Measurements from ENCODE around the gene CUBN.
"Not testable (repeated sequence)": the region's sequence is repeated elsewhere in the genome, so short reads cannot be mapped to it uniquely, and the experiment has no call there.

Gene CUBN

DNA sequence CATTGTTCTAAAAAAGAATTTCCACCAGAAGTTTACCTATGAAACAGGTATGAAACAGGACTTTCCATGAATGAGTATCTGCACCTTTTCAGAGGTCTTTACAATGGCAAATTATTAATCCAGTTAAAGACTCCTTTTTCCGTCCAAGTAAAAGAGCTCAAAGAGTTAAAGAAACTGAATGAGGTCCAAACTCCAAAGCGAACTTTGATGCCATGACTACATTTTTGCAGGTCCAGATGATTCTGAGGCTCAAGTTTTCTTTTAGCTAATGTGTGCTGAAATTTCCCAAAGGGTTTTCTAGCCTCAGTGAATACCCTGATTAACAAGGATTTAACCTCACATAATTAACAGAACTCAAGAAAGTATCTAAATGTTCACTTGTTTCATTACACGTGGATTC, 9.8 kb downstream of the CUBN start:
- Histone ChIP-seq H3K36me3 (ENCODE audit: control insufficient read depth in 4 of 4, insufficient read depth in 4 of 4, low read length in 3 of 4) (peaks cover 0 to 3% (median 0%) of the 10 kb centered on the region in 4 experiments), H3K4me1 (ENCODE audit: control extremely low read depth in 1 of 4, control insufficient read depth in 4 of 4, insufficient read depth in 4 of 4, low read length in 3 of 4) (no peaks in the 10 kb centered on the region), H3K9me3 (ENCODE audit: control extremely low read depth in 1 of 5, control insufficient read depth in 4 of 5, insufficient read depth in 2 of 5, low read depth in 1 of 5, low read length in 4 of 5) (no peaks in the 10 kb centered on the region), H3K27me3 (replicated peaks in 2 of 5; ENCODE audit: control insufficient read depth in 4 of 5, insufficient read depth in 5 of 5, low read length in 4 of 5) (no peaks in the 10 kb centered on the region), H3K4me3 (ENCODE audit: control insufficient read depth in 1 of 7, extremely low read depth in 1 of 7, insufficient read depth in 4 of 7, low read depth in 2 of 7, low read length in 6 of 7) (no peak overlapping the region), H3K27ac (ENCODE audit: insufficient read depth in 1 of 2, low read depth in 1 of 2, low read length in 2 of 2, poor library complexity in 1 of 2, severe bottlenecking in 2 of 2) (no peak overlapping the region)
- DNase-seq = no peak
- ChIA-PET CTCF (interaction anchor here (0.6 kb wide), 1 partner anchor 144 kb away, joined by 3 read pairs; no protein-coding TSS in a partner anchor), POLR2A (no interaction called here)
- WGBS (ENCODE audit: insufficient coverage) = 100% methylated on average over 2 of the region's 3 CpGs

DNA sequence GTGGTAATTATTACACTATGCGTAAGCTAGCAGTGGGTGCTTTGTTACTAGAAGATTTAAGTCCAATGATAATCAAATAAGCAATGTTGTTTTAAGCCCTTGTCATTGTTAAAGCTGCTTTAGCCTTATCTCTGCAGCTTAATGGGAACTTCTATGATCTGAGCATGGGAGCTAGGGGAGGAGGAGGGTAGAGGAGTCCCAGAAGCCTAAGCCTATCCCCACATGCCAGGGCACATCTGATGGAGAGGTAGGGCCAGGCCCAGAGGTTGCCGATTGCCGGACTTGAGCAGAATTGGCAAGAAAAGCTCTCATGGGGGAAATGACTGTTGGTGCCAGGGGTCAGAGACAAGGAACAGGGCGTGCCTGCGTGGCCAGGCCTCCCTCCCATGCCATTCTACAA, 13.4 kb downstream of the CUBN start:
- Histone ChIP-seq H3K9me3 (ENCODE audit: control extremely low read depth in 1 of 5, control insufficient read depth in 4 of 5, insufficient read depth in 2 of 5, low read depth in 1 of 5, low read length in 4 of 5) (no peaks in the 10 kb centered on the region), H3K27ac (ENCODE audit: insufficient read depth in 1 of 2, low read depth in 1 of 2, low read length in 2 of 2, poor library complexity in 1 of 2, severe bottlenecking in 2 of 2) (no peak overlapping the region), H3K36me3 (ENCODE audit: control insufficient read depth in 4 of 4, insufficient read depth in 4 of 4, low read length in 3 of 4) (no peaks in the 10 kb centered on the region), H3K4me3 (ENCODE audit: control insufficient read depth in 1 of 7, extremely low read depth in 1 of 7, insufficient read depth in 4 of 7, low read depth in 2 of 7, low read length in 6 of 7) (no peak overlapping the region), H3K27me3 (replicated peaks in 2 of 5; ENCODE audit: control insufficient read depth in 4 of 5, insufficient read depth in 5 of 5, low read length in 4 of 5) (no peaks in the 10 kb centered on the region), H3K4me1 (ENCODE audit: control extremely low read depth in 1 of 4, control insufficient read depth in 4 of 4, insufficient read depth in 4 of 4, low read length in 3 of 4) (no peaks in the 10 kb centered on the region)
- ChIA-PET CTCF (interaction anchor here (1.1 to 1.5 kb wide), 2 partner anchors 12 to 15 kb away, joined by 3 read pairs; no protein-coding TSS in a partner anchor), POLR2A (no interaction called here)
- WGBS (ENCODE audit: insufficient coverage) = 90% methylated on average over 4 of the region's 5 CpGs
- no peak for DNase-seq

DNA sequence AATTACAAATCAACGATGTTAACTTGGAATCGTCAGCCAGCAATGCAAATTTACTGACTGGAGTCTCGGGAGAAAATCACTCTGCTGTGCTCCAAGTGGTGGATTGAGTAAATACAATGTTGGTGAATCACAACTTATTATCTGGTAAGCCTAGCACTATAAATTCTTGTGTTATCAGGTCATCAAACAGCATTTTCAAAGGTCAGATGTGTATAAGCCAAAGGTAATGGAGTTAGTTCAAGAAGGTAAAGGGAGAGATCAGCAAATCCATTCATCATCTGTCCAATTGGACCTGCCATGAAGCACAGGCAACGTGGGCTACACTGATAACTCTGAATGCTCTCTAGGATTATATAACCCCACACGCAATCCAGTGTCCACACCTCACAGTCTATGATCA, 13.9 kb downstream of the CUBN start:
- Histone ChIP-seq H3K36me3 (ENCODE audit: control insufficient read depth in 4 of 4, insufficient read depth in 4 of 4, low read length in 3 of 4) (no peaks in the 10 kb centered on the region), H3K4me3 (ENCODE audit: control insufficient read depth in 1 of 7, extremely low read depth in 1 of 7, insufficient read depth in 4 of 7, low read depth in 2 of 7, low read length in 6 of 7) (no peak overlapping the region), H3K4me1 (ENCODE audit: control extremely low read depth in 1 of 4, control insufficient read depth in 4 of 4, insufficient read depth in 4 of 4, low read length in 3 of 4) (no peaks in the 10 kb centered on the region), H3K27me3 (replicated peaks in 2 of 5; ENCODE audit: control insufficient read depth in 4 of 5, insufficient read depth in 5 of 5, low read length in 4 of 5) (no peaks in the 10 kb centered on the region), H3K9me3 (ENCODE audit: control extremely low read depth in 1 of 5, control insufficient read depth in 4 of 5, insufficient read depth in 2 of 5, low read depth in 1 of 5, low read length in 4 of 5) (no peaks in the 10 kb centered on the region), H3K27ac (ENCODE audit: insufficient read depth in 1 of 2, low read depth in 1 of 2, low read length in 2 of 2, poor library complexity in 1 of 2, severe bottlenecking in 2 of 2) (no peak overlapping the region)
- DNase-seq = no peak
- 100% methylated on average over 1 of the region's 5 CpGs for WGBS (ENCODE audit: insufficient coverage)
- CTCF ChIA-PET = interaction anchor here (1.1 to 1.5 kb wide), 2 partner anchors 12 to 16 kb away, joined by 3 read pairs; no protein-coding TSS in a partner anchor
- POLR2A ChIA-PET = no interaction called here

DNA sequence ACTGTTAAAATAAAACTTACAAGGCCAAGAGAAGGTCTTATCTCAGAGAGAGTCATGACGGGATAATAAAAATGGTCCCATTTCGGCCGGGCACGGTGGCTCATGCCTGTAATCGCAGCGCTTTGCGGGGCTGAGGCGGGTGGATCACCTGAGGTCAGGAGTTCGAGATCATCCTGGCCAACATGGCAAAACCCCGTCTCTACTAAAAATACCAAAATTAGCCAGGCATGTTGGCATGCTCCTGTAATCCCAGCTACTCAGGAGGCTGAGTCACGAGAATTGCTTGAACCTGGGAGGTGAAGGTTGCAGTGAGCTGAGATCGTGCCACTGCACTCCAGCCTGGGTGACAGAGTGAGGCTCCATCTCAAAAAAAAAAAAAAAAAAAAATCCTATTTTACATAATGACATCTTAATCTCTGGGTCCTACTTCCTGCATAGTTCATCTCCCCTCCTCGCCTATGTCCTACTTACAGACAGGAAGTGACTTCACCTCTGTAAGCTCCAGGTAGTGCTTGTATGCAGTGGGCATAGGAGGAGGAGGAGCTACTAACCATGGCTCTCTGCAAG, 14.7 kb downstream of the CUBN start:
- DNase-seq; POLR2A ChIA-PET; H3K4me1 ChIP-seq (ENCODE audit: control extremely low read depth in 1 of 4, control insufficient read depth in 4 of 4, insufficient read depth in 4 of 4, low read length in 3 of 4); H3K27me3 ChIP-seq (replicated peaks in 2 of 5; ENCODE audit: control insufficient read depth in 4 of 5, insufficient read depth in 5 of 5, low read length in 4 of 5); H3K36me3 ChIP-seq (ENCODE audit: control insufficient read depth in 4 of 4, insufficient read depth in 4 of 4, low read length in 3 of 4); H3K9me3 ChIP-seq (ENCODE audit: control extremely low read depth in 1 of 5, control insufficient read depth in 4 of 5, insufficient read depth in 2 of 5, low read depth in 1 of 5, low read length in 4 of 5); H3K27ac ChIP-seq (ENCODE audit: insufficient read depth in 1 of 2, low read depth in 1 of 2, low read length in 2 of 2, poor library complexity in 1 of 2, severe bottlenecking in 2 of 2); H3K4me3 ChIP-seq (ENCODE audit: control insufficient read depth in 1 of 7, extremely low read depth in 1 of 7, insufficient read depth in 4 of 7, low read depth in 2 of 7, low read length in 6 of 7): not testable (repeated sequence)
- CTCF ChIA-PET = interaction anchor here (1.5 kb wide), 1 partner anchor 16 kb away, joined by 3 read pairs; no protein-coding TSS in a partner anchor
- WGBS (ENCODE audit: insufficient coverage) = over 99% methylated on average over 11 of the region's 13 CpGs

DNA sequence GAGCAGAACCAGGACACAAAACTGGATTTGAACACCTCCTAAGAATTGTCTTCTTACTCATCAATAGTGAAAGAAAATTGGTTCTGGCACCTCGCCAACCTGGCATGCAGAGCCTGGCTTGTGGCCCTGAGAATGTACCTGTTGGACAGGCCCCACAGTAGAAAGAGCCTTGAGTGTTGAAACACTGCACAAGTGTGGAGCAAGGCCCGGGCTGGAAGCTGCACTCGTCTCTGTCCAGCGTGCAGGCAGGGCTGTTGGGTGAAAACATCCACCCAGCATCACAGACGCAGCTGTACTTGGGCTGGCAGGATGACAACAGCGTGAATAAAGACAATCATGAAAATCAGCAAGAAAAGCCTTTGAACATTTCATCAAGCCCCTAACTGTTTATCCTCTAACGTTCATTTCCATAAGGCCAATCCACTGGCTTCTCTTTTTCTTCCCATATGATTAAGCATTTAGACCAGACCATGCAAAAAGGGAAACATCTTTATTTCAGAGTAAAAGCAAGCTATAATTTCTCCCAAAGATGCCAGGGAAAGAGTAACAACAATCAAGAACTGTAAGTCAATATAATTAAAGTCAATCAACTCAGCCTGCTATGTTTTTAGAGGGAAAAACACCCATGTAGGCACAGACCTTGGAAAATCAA, 15.6 kb downstream of the CUBN start:
- POLR2A ChIA-PET = interaction anchor here (0.6 kb wide), 1 partner anchor 18 kb away, joined by 4 read pairs; no protein-coding TSS in a partner anchor
- no peaks in the 10 kb centered on the region for H3K27me3 ChIP-seq (replicated peaks in 2 of 5; ENCODE audit: control insufficient read depth in 4 of 5, insufficient read depth in 5 of 5, low read length in 4 of 5)
- H3K4me3 ChIP-seq (ENCODE audit: control insufficient read depth in 1 of 7, extremely low read depth in 1 of 7, insufficient read depth in 4 of 7, low read depth in 2 of 7, low read length in 6 of 7) = no peak overlapping the region
- no peaks in the 10 kb centered on the region for H3K4me1 ChIP-seq (ENCODE audit: control extremely low read depth in 1 of 4, control insufficient read depth in 4 of 4, insufficient read depth in 4 of 4, low read length in 3 of 4)
- no peaks in the 10 kb centered on the region for H3K36me3 ChIP-seq (ENCODE audit: control insufficient read depth in 4 of 4, insufficient read depth in 4 of 4, low read length in 3 of 4)
- no peaks in the 10 kb centered on the region for H3K9me3 ChIP-seq (ENCODE audit: control extremely low read depth in 1 of 5, control insufficient read depth in 4 of 5, insufficient read depth in 2 of 5, low read depth in 1 of 5, low read length in 4 of 5)
- 98% methylated on average over 7 of the region's 7 CpGs for WGBS (ENCODE audit: insufficient coverage)
- CTCF ChIA-PET = no interaction called here
- H3K27ac ChIP-seq (ENCODE audit: insufficient read depth in 1 of 2, low read depth in 1 of 2, low read length in 2 of 2, poor library complexity in 1 of 2, severe bottlenecking in 2 of 2) = no peak overlapping the region
- DNase-seq = no peak

DNA sequence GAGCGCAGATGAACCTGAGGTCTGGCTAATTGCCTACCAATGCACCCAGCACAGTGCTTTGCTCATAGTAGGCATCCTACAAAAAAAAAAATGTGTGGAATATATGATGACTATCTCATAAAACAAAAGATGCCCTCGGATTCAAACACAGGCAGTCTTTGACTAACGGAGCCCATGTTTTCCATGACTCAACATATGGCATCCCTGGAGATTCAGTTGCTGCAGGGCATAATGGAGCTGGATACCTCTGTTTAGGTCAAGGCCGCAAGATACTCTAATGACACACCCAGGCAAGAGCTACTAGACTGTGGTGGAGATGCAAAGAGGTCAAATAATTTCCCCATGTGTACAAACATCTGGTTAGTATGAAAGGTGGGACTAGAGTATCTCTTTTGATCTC, 16.3 kb downstream of the CUBN start:
- Histone ChIP-seq H3K36me3 (ENCODE audit: control insufficient read depth in 4 of 4, insufficient read depth in 4 of 4, low read length in 3 of 4) (no peaks in the 10 kb centered on the region), H3K27ac (ENCODE audit: insufficient read depth in 1 of 2, low read depth in 1 of 2, low read length in 2 of 2, poor library complexity in 1 of 2, severe bottlenecking in 2 of 2) (no peak overlapping the region), H3K27me3 (replicated peaks in 2 of 5; ENCODE audit: control insufficient read depth in 4 of 5, insufficient read depth in 5 of 5, low read length in 4 of 5) (no peaks in the 10 kb centered on the region), H3K9me3 (ENCODE audit: control extremely low read depth in 1 of 5, control insufficient read depth in 4 of 5, insufficient read depth in 2 of 5, low read depth in 1 of 5, low read length in 4 of 5) (no peaks in the 10 kb centered on the region), H3K4me1 (ENCODE audit: control extremely low read depth in 1 of 4, control insufficient read depth in 4 of 4, insufficient read depth in 4 of 4, low read length in 3 of 4) (no peaks in the 10 kb centered on the region), H3K4me3 (ENCODE audit: control insufficient read depth in 1 of 7, extremely low read depth in 1 of 7, insufficient read depth in 4 of 7, low read depth in 2 of 7, low read length in 6 of 7) (no peak overlapping the region)
- POLR2A ChIA-PET = no interaction called here
- CTCF ChIA-PET = no interaction called here
- 100% methylated on average over 2 of the region's 4 CpGs for WGBS (ENCODE audit: insufficient coverage)
- DNase-seq = no peak

DNA sequence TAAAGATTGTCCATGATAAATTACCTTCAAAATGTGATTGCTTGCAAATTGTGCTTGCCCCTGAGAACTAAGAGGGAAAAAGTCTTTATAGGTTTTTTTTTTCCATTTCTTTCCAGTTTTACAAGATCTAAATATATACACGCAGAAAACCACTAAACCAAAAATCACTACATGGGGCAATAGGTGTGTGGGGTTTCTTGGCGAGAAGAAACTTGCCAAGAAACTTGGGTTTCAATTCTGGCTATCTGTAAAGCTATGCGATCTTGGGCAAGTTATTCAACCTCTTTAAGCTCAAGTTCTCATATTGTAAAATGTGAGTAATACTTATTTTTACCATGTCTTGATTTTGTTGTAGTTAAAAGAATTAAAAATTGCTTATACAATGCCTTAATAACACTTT, 17.0 kb downstream of the CUBN start:
- POLR2A ChIA-PET = no interaction called here
- Histone ChIP-seq H3K4me3 (ENCODE audit: control insufficient read depth in 1 of 7, extremely low read depth in 1 of 7, insufficient read depth in 4 of 7, low read depth in 2 of 7, low read length in 6 of 7) (no peak overlapping the region), H3K9me3 (ENCODE audit: control extremely low read depth in 1 of 5, control insufficient read depth in 4 of 5, insufficient read depth in 2 of 5, low read depth in 1 of 5, low read length in 4 of 5) (no peaks in the 10 kb centered on the region), H3K4me1 (ENCODE audit: control extremely low read depth in 1 of 4, control insufficient read depth in 4 of 4, insufficient read depth in 4 of 4, low read length in 3 of 4) (no peaks in the 10 kb centered on the region), H3K36me3 (ENCODE audit: control insufficient read depth in 4 of 4, insufficient read depth in 4 of 4, low read length in 3 of 4) (no peaks in the 10 kb centered on the region), H3K27me3 (replicated peaks in 2 of 5; ENCODE audit: control insufficient read depth in 4 of 5, insufficient read depth in 5 of 5, low read length in 4 of 5) (no peaks in the 10 kb centered on the region), H3K27ac (ENCODE audit: insufficient read depth in 1 of 2, low read depth in 1 of 2, low read length in 2 of 2, poor library complexity in 1 of 2, severe bottlenecking in 2 of 2) (no peak overlapping the region)
- WGBS (ENCODE audit: insufficient coverage) = no CpG with 5 or more reads among the region's 3 CpGs
- no peak for DNase-seq
- CTCF ChIA-PET = no interaction called here

All from common myeloid progenitor, CD34-positive (primary cell).